Measurements from ENCODE around the gene NELL1.

The NELL1 gene

GRCh38 chr11:21494946-21495345 lies 825.6 kb downstream of the NELL1 start:
- DNase-seq (ENCODE audit: extremely low read depth, insufficient read length), result no peak

GRCh38 chr11:21495879-21496278 lies 826.5 kb downstream of the NELL1 start:
- TF ChIP-seq CTCF (IDR thresholded peaks at IDR 0.05; ENCODE audit: insufficient read depth, low read length, poor library complexity, severe bottlenecking), result no peak
- no peak for DNase-seq (ENCODE audit: extremely low read depth, insufficient read length)
- Histone ChIP-seq H3K4me3 (replicated peaks; ENCODE audit: low read depth, low read length) (no peak overlapping the region), H3K36me3 (ENCODE audit: control insufficient read depth, insufficient read depth, low read length) (no peaks in the 10 kb centered on the region), H3K27me3 (replicated peaks; ENCODE audit: control insufficient read depth, insufficient read depth, low read length) (no peaks in the 10 kb centered on the region)

More at GRCh38 chr11:21494946-21495345, 825.6 kb downstream of the NELL1 start:
- H3K36me3 ChIP-seq (ENCODE audit: control insufficient read depth, insufficient read depth, low read length), result no peaks in the 10 kb centered on the region
- TF ChIP-seq CTCF (IDR thresholded peaks at IDR 0.05; ENCODE audit: insufficient read depth, low read length, poor library complexity, severe bottlenecking), result no peak
- H3K4me3 ChIP-seq (replicated peaks; ENCODE audit: low read depth, low read length), result no peak overlapping the region
- no peaks in the 10 kb centered on the region for H3K27me3 ChIP-seq (replicated peaks; ENCODE audit: control insufficient read depth, insufficient read depth, low read length)

GRCh38 chr11:21501245-21501644 lies 831.9 kb downstream of the NELL1 start:
- no peaks in the 10 kb centered on the region for H3K36me3 ChIP-seq (ENCODE audit: control insufficient read depth, insufficient read depth, low read length)
- no peak for TF ChIP-seq CTCF (IDR thresholded peaks at IDR 0.05; ENCODE audit: insufficient read depth, low read length, poor library complexity, severe bottlenecking)
- no peaks in the 10 kb centered on the region for H3K27me3 ChIP-seq (replicated peaks; ENCODE audit: control insufficient read depth, insufficient read depth, low read length)
- no peak overlapping the region for H3K4me3 ChIP-seq (replicated peaks; ENCODE audit: low read depth, low read length)
- DNase-seq (ENCODE audit: extremely low read depth, insufficient read length), result no peak

- H3K36me3 ChIP-seq (ENCODE audit: control insufficient read depth, insufficient read depth, low read length), result no peaks in the 10 kb centered on the region
- no peak for TF ChIP-seq CTCF (IDR thresholded peaks at IDR 0.05; ENCODE audit: insufficient read depth, low read length, poor library complexity, severe bottlenecking)
- H3K27me3 ChIP-seq (replicated peaks; ENCODE audit: control insufficient read depth, insufficient read depth, low read length), result no peaks in the 10 kb centered on the region
- DNase-seq (ENCODE audit: extremely low read depth, insufficient read length), result no peak
- H3K4me3 ChIP-seq (replicated peaks; ENCODE audit: low read depth, low read length), result no peak overlapping the region
Measured at GRCh38 chr11:21505070-21505469, 835.7 kb downstream of the NELL1 start.

DNA sequence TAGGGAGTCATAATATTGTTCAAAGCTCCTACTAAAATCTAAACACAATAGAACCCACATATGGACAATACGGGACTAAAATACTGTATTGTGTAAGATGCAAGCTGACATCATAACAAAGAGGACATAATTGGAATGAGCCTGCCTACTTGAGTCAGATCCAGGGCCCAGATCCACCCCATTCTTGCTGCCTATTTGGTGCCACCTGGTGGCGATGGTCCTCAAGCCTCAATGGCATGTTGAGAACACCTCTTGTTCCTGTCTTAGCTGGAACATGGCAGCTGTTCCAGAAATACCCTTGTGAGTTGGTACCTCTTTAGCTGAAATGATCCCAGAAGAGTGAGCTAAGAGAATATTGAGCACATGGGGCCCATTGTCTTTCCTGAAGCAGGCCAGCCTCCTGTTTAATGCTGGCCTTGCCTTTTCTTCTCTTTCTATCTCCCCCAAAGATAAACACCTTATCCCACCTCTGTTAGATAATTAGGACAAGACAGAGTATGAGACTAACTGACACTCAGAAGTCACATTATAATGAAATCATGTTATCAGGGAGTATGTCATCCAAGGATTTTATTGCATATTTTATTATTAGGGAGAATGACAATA lies 842.6 kb downstream of the NELL1 start:
- H3K4me3 ChIP-seq (replicated peaks; ENCODE audit: low read depth, low read length), result no peak overlapping the region
- H3K36me3 ChIP-seq (ENCODE audit: control insufficient read depth, insufficient read depth, low read length), result no peaks in the 10 kb centered on the region
- peak; percentile 80 for TF ChIP-seq CTCF (IDR thresholded peaks at IDR 0.05; ENCODE audit: insufficient read depth, low read length, poor library complexity, severe bottlenecking)
- no peak for DNase-seq (ENCODE audit: extremely low read depth, insufficient read length)
- no peaks in the 10 kb centered on the region for H3K27me3 ChIP-seq (replicated peaks; ENCODE audit: control insufficient read depth, insufficient read depth, low read length)

GRCh38 chr11:21514316-21514715 lies 844.9 kb downstream of the NELL1 start:
- no peak overlapping the region for H3K4me3 ChIP-seq (replicated peaks; ENCODE audit: low read depth, low read length)
- no peaks in the 10 kb centered on the region for H3K36me3 ChIP-seq (ENCODE audit: control insufficient read depth, insufficient read depth, low read length)
- TF ChIP-seq CTCF (IDR thresholded peaks at IDR 0.05; ENCODE audit: insufficient read depth, low read length, poor library complexity, severe bottlenecking), result peak; percentile 36
- no peaks in the 10 kb centered on the region for H3K27me3 ChIP-seq (replicated peaks; ENCODE audit: control insufficient read depth, insufficient read depth, low read length)
- DNase-seq (ENCODE audit: extremely low read depth, insufficient read length), result no peak

Measured in GM06990 (cell line).